CD4-positive, alpha-beta T cell treated with Interleukin-17A for 4 hours (primary cell): ENCODE results near the gene WNT3A.
A peak's percentile ranks its signal among the peaks of the same experiment; 100 is the strongest.

Experiments
- DNase-seq: peaks from one replicate; pipeline ENCODE4 v3.0.0-alpha.2; 2020; ENCODE audit warnings: mixed read lengths

The WNT3A gene

GRCh38 chr1:228104526-228105269, 97.9 kb downstream of the WNT3A start:
- no peak for DNase-seq

GRCh38 chr1:228105270-228105995, 98.6 kb downstream of the WNT3A start:
- DNase-seq, result no peak

DNA sequence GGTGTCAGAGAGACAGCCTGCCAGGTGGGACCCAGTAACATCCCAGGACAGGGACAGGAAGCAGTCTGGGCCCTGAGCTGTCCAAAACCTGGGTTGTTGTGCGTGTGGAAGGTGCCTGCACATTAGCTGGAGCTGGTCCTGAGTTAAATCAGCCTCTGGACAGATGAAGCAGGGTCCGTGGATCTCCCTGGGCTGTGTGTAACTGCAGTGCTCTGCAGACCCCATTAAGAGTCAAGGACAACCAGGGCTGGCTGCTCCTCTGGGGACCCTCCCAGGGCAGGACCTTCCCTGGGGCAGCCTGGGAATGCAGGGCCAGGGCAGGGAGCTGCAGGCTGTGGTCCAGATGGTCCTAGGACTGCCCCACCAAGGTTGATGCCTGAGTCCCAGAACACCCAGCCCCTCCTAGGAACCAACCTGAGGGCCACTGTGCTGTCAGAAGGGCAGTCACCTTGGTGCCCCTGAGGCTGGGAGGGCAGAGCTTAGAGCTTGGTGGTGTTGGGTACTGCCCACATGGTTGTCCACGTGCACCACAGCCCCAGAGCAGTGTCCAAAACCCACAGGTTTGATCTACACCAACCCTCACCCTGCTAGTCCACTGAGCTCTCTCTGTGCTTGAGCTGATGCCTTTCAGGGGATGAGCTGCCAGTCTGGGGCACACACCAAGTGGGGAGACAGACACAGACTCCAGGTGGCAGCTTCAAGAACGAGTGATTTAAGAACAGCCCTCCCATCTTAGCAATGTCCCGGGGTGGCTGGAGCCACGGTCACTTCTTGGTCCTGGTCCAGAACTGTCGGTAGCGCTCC, 99.4 kb downstream of the WNT3A start:
- DNase-seq, result no peak

DNA sequence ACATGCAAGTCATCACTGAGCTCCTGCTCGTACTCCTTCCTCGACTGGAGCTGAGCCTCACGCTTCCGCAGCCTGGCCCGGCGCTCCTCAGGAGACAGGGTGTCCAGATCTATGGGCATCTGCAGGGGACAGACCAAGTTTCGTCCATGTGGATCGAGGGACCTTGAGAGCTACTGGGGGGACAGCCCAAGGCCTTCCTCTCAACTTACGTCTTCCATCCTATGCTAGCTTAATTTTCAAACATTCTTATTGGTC, 99.9 kb downstream of the WNT3A start:
- no peak for DNase-seq

GRCh38 chr1:228107636-228108035, 100.8 kb downstream of the WNT3A start:
- no peak for DNase-seq

- DNase-seq, result no peak
Observed at GRCh38 chr1:228108055-228108690, 101.4 kb downstream of the WNT3A start.

GRCh38 chr1:228108742-228109072, 101.9 kb downstream of the WNT3A start:
- no peak for DNase-seq

GRCh38 chr1:228109073-228109961, 102.5 kb downstream of the WNT3A start, which contains the start of gene MRPL55:
MRPL55 (minus strand) TSS chr1:228109299; CDS start chr1:228108260, 1,039 bp downstream.
- DNase-seq, result peak; percentile 98

- no peak for DNase-seq
Observed at GRCh38 chr1:228109962-228110488, 103.2 kb downstream of the WNT3A start.

DNA sequence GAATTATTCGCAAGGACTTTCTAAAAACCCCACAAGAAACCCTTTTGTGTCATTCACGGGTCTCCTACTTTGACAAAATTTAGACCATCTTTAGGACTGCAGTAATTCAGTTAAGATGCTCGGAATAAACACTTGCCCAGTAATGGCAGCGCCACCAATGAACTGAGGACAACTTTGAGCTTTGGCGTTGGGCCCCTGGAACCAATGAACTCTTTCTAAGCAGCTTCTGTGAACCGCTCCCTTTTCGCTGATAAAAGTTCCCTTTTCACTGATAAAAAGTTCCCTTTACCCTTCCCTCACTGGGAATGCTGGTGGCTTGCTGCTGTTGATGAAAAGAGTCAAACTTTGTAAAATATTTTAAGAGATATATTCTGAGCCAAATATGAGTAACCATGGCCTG, 103.8 kb downstream of the WNT3A start:
- no peak for DNase-seq
